VCaP (cell line): ENCODE data around the gene DBR1.

Source experiments
- H3K27ac ChIP-seq: fragments of 450-650 bp; 2 replicates; pipeline ENCODE4 v1.5.1; 2017
- TF ChIP-seq, protein P1 (sequence below): fragments of 450-650 bp; conservative IDR thresholded peaks from 2 replicates; pipeline ENCODE4 v1.5.1; 2017; ENCODE audit warnings: mild to moderate bottlenecking, moderate library complexity

DBR1 gene

DNA sequence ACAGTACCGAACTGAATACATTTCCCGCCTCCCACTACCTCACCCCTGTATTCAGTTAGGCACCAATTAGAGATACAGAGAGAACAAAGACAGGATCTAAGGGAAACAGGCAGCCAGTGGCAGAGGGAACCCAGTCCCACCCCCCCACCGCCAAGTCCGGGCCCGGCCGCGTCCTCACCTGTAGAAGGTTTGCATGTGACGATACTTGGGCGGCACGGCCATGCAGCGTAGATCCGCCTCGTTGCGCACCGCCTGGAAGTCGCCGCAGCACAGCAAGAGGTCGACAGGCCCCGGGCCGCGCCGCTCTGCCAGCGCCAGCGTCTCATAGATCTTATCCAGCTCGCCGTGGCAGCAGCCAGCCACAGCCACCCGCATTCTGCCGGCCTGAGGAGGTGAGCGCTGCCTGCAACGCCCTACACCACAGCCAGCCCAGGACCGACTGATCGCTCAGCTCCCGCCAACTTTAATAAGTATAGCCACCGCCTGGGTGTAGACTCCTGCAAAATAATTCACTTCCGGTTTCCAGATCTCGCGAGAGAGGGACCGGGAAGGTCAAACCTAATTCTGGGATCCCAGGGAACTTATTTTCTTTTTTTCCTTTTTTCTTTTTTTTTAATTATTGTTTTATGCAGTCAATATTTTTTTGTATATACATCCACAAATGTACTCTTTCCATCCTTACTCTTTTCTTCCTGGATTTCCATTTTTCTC, at the start of gene DBR1:
Gene DBR1 (minus strand): TSS at position 501 of the 711 bp plus-strand sequence. CDS start 126 bp downstream, at position 375.
- TF ChIP-seq, protein P1, sequence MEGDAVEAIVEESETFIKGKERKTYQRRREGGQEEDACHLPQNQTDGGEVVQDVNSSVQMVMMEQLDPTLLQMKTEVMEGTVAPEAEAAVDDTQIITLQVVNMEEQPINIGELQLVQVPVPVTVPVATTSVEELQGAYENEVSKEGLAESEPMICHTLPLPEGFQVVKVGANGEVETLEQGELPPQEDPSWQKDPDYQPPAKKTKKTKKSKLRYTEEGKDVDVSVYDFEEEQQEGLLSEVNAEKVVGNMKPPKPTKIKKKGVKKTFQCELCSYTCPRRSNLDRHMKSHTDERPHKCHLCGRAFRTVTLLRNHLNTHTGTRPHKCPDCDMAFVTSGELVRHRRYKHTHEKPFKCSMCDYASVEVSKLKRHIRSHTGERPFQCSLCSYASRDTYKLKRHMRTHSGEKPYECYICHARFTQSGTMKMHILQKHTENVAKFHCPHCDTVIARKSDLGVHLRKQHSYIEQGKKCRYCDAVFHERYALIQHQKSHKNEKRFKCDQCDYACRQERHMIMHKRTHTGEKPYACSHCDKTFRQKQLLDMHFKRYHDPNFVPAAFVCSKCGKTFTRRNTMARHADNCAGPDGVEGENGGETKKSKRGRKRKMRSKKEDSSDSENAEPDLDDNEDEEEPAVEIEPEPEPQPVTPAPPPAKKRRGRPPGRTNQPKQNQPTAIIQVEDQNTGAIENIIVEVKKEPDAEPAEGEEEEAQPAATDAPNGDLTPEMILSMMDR, result no peak
- H3K27ac ChIP-seq, result peak within 1 kb of the TSS; percentile 85

DNA sequence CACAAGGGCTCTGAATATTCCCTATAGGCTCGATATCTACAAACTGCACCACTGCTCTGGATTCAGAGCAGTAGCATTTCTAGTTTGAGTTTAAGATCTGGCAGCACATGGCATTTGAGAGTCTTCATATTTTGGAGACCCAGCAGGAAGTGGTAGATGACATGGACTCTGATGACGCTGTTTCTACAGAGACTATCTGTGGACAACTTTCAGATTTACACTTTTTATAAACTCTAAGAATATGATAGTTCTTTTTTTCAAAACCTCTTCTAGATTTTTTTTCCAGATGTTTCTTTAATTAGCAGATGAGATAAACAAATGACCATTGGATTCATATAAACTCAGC, 48.2 kb upstream of the DBR1 start:
- TF ChIP-seq, protein P1, result no peak
- H3K27ac ChIP-seq, result no peak overlapping the region

- H3K27ac ChIP-seq, result no peak overlapping the region
These were observed 47.6 kb upstream of the DBR1 start for GRCh38 chr3:138222131-138222941.

DNA sequence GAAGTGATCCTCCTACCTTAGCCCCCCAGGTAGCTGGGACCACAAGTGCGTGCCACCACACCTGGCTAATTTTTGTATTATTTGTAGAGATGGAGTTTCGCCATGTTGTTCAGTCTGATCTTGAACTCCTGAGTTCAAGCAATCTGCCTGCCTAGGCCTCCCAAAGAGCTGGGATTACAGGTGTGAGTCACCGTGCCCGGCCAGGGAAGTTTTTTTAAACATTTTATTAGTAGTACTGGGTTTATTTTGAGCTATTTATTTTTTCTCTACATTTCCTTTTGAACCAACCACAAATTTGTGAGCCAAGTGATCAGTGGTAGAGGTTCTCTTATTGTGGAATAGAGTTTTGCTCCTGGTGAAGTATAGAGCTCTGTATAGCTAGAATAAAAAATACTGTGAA, 46.1 kb upstream of the DBR1 start:
- TF ChIP-seq, protein P1, result no peak
- H3K27ac ChIP-seq, result no peak overlapping the region

More at GRCh38 chr3:138222131-138222941, 47.6 kb upstream of the DBR1 start:
- TF ChIP-seq, protein P1, result no peak

GRCh38 chr3:138220242-138220641, 45.5 kb upstream of the DBR1 start:
- TF ChIP-seq, protein P1, result no peak
- H3K27ac ChIP-seq, result no peak overlapping the region

DNA sequence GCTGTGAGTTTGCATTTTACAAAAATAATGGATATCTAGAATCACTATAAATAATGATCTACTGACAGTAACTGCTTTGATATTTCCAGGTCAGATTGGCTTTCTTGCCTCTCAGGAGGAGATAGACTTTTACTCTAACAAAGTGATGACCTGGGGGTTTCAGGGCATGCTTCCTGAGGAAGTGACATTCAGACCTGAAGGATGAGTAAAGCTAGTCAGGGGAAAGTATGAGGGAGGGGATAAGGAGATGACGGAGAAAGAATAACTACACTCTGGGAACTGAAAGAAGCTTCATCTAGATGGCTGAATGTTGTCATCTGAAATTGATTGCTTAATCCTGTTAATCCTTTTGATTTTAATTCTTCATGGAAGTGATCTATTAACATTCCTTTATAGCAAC, 44.5 kb upstream of the DBR1 start:
- H3K27ac ChIP-seq, result no peak overlapping the region
- TF ChIP-seq, protein P1, result no peak

DNA sequence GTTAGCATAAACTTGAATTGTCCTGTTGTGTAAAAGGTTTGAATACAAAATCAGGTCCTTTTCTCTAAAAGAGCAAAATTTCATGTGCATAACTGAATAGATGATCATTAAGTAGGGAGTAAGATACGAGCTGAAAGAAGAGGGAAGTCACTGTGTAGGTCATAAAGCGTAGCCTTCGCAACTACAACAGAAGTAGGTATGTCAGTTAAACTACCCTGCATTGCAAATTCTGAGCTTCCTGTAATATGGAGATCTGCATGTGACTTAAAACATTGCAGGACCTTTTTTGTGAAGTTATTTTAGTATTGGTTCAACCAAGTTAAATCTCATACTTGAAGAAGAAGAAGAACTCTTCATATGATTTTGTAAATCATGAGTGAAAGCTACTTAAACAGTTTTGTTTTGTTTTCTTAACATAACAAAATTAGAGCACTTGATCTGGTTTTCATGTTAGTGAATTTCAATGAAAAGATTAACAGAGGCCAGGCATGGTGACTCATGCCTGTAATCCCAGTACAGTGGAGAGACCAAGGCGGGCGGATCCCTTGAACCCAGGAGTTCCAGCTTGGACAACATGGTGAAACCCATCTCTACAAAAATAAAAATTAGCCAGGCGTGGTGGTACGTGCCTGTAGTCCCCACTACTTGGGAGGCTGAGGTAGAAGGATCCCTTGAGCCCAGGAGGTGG, 38.8 kb upstream of the DBR1 start:
- TF ChIP-seq, protein P1, result no peak
- H3K27ac ChIP-seq, result no peak overlapping the region
